Measurements from ENCODE around the gene LATS2. TPM values are rescaled to one million over a fixed set of nuclear protein-coding genes. Genes with fewer than 3 reads are reported as not detected.

The LATS2 gene
- total RNA-seq, 4 donors from 2014 or later, result 3.7 to 9.9 (median 6.5) TPM

DNA sequence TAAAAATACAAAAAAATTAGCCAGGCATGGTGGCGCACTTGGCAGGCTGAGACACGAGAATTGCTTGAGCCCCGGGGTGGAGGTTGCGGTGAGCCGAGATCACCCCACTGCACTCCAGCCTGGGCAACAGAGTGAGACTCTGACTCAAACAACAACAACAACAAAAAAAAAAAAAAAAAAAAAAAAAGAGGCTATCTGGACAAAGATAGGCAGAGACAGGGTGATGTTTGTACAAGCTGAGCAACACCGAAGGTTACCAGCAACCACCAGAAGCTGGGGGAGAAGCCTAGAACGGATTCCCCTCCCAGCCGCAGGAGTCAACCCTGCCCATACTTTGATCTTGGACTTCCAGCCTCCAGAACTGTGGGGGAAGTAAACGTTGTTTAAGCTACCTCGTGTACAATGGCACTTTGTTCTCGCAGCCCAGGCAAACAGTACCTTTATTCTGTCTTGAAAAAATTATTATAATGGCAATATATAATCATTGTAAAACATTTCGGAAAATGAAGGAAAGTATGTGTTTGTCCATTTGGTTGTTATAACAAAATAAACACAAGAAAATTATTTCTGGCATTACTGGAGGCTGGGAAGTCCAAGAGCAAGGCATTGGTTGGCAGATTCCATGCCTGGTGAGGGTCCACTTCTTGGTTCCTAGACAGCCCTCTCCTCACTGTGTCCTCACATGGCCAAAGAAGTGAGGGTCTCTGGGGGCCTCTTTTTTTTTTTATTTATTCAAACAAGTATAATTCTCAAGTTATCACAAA lies 39.8 kb upstream of the LATS2 start:
- DNase-seq, result no peak
- peaks cover 0 to 4% (median 0%) of the 10 kb centered on the region in 4 donors for H3K9me3 ChIP-seq
- no peaks in the 10 kb centered on the region for H3K27me3 ChIP-seq
- no peaks in the 10 kb centered on the region for H3K4me1 ChIP-seq
- TF ChIP-seq, protein P1, sequence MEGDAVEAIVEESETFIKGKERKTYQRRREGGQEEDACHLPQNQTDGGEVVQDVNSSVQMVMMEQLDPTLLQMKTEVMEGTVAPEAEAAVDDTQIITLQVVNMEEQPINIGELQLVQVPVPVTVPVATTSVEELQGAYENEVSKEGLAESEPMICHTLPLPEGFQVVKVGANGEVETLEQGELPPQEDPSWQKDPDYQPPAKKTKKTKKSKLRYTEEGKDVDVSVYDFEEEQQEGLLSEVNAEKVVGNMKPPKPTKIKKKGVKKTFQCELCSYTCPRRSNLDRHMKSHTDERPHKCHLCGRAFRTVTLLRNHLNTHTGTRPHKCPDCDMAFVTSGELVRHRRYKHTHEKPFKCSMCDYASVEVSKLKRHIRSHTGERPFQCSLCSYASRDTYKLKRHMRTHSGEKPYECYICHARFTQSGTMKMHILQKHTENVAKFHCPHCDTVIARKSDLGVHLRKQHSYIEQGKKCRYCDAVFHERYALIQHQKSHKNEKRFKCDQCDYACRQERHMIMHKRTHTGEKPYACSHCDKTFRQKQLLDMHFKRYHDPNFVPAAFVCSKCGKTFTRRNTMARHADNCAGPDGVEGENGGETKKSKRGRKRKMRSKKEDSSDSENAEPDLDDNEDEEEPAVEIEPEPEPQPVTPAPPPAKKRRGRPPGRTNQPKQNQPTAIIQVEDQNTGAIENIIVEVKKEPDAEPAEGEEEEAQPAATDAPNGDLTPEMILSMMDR (IDR thresholded peaks at IDR 0.05), result no peak
- TF ChIP-seq POLR2A (IDR thresholded peaks at IDR 0.05), result no peak
- no peak overlapping the region for H3K27ac ChIP-seq
- no peaks in the 10 kb centered on the region for H3K36me3 ChIP-seq
- H3K4me3 ChIP-seq, result no peak overlapping the region

DNA sequence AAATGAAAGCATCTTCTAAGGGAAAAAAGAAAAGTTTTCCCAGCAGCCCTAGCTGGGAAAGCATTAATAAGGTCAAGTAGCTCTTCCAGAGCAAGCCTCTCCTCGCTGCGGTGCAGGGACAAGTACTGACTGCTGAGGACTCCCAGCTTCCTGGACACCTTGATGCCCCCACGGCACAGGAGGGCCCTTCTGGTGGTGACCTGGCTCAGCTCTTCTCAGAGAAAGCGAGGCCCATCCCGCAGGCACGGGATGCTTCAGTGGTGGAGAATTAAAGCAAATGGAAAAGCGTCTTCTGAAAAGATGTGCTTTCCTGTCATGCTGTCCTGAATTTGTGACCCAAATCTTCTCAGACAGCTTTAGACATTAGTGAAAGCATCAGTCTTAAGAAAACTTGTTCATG lies 38.8 kb upstream of the LATS2 start:
- Histone ChIP-seq H3K27ac (no peak overlapping the region), H3K9me3 (peaks cover 0 to 4% (median 0%) of the 10 kb centered on the region in 4 donors), H3K27me3 (no peaks in the 10 kb centered on the region), H3K36me3 (no peaks in the 10 kb centered on the region), H3K4me1 (no peaks in the 10 kb centered on the region), H3K4me3 (no peak overlapping the region)
- no peak for DNase-seq
- no peak for TF ChIP-seq POLR2A (IDR thresholded peaks at IDR 0.05)
- TF ChIP-seq, protein P1 (IDR thresholded peaks at IDR 0.05), result no peak

DNA sequence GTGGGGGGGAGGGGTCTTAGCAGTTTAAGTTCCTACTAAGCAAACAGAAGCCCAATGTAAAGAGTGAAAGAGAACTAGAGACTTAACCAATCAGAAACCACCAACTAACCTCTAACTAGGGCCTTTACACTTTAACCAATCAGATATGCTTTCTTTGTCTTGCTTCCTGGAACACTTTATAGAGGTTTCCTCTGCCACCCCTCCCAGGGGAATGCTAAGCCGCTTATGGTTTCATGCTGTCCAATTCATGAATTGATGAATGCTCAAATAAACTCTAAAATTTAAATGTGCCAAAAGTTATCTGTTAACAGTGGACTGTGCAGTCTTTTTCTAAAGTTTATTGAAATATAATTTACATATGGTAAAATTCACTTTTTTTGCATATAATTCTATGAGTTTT lies 33.9 kb upstream of the LATS2 start:
- no peaks in the 10 kb centered on the region for H3K27me3 ChIP-seq
- H3K36me3 ChIP-seq, result no peaks in the 10 kb centered on the region
- no peak overlapping the region for H3K27ac ChIP-seq
- H3K4me1 ChIP-seq, result no peaks in the 10 kb centered on the region
- DNase-seq, result no peak
- TF ChIP-seq, protein P1 (IDR thresholded peaks at IDR 0.05), result no peak
- no peak for TF ChIP-seq POLR2A (IDR thresholded peaks at IDR 0.05)
- no peaks in the 10 kb centered on the region for H3K9me3 ChIP-seq
- H3K4me3 ChIP-seq, result no peak overlapping the region

DNA sequence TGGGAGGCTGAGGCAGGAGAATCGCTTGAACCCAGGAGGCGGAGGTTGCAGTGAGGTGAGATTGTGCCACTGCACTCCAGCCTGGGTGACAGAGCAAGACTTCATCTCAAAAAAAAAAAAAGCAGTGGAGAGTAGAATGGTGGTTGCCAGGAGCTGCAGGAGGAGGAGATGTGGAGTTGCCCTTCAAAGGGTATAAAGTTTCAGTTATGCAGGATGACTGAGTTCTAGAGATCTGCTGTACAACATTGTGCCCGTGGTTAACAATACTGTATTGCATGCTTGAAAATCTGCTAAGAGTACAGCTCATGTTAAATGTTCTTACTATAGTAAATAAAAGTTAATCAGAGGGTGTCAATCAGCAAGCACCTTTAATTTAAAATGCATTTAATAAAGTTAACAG lies 28.4 kb upstream of the LATS2 start:
- H3K27me3 ChIP-seq, result no peaks in the 10 kb centered on the region
- TF ChIP-seq POLR2A (IDR thresholded peaks at IDR 0.05), result no peak
- no peak for DNase-seq
- no peak overlapping the region for H3K27ac ChIP-seq
- H3K4me3 ChIP-seq, result no peak overlapping the region
- H3K4me1 ChIP-seq, result no peaks in the 10 kb centered on the region
- H3K36me3 ChIP-seq, result no peaks in the 10 kb centered on the region
- H3K9me3 ChIP-seq, result no peaks in the 10 kb centered on the region

DNA sequence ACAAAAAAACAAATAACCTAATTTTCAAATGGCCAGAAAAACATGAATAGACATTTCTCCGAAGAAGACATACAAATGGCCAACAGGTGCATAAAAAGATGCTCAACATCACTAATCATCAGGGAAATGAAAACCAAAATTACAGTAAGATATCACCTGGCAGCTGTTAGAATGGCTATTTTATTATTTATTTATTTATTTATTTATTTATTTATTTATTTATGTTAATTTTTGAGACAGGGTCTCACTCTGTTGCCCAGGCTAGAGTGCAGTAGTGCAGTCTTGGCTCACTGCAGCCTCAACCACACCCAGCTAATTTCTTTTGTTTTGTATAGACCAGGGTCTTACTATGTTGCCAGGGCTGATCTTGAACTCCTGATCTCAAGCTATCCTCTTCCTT lies 27.1 kb upstream of the LATS2 start:
- Histone ChIP-seq H3K36me3 (no peaks in the 10 kb centered on the region), H3K4me3 (no peak overlapping the region), H3K27me3 (no peaks in the 10 kb centered on the region), H3K4me1 (no peaks in the 10 kb centered on the region), H3K27ac (no peak overlapping the region), H3K9me3 (no peaks in the 10 kb centered on the region)
- TF ChIP-seq POLR2A (IDR thresholded peaks at IDR 0.05), result no peak
- DNase-seq, result no peak

DNA sequence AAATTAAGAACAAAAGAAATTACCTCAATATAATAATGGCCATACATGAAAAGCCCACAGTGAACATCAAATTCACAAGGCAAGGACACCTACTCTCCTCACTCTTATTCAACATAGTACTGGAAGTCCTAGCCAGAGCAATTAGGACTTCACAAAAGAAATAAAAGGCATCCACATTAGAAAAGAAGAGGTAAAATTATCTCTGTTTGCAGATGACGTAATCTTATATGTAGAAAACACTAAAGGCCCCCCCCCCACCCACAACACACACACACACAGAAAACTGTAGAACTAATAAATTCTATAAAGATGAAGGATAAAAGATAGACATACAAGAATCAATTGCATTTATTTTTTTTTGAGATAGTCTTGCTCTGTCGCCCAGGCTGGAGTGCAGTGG lies 25.5 kb upstream of the LATS2 start:
- no peaks in the 10 kb centered on the region for H3K36me3 ChIP-seq
- DNase-seq, result no peak

More for the DNA sequence above, 25.5 kb upstream of the LATS2 start:
- TF ChIP-seq, protein P1 (IDR thresholded peaks at IDR 0.05), result no peak
- no peak for TF ChIP-seq POLR2A (IDR thresholded peaks at IDR 0.05)
- Histone ChIP-seq H3K27ac (no peak overlapping the region), H3K27me3 (no peaks in the 10 kb centered on the region), H3K9me3 (no peaks in the 10 kb centered on the region), H3K4me1 (no peaks in the 10 kb centered on the region), H3K4me3 (no peak overlapping the region)

Measured in Peyer's patch (tissue), 4 donors.